A673 (cell line): ENCODE data around the gene MOCOS. TPM values are rescaled to one million over a fixed set of nuclear protein-coding genes. Genes with fewer than 3 reads are reported as not detected.

Source experiments
- BruUV-seq: library from RNA; stranded (reverse); fragments of 400-500 nt; replicated peaks from 2 replicates; lab custom pipeline; 2021; lab: Mats Ljungman, UMichigan
- CTCF ChIA-PET: fragments of 300-600 bp; sonication (Branson Sonifier 250); formaldehyde crosslinking; loops from one replicate; lab custom pipeline; 2022; ENCODE audit warnings: antibody characterized with exemption; lab: Charles Lee
- POLR2A ChIA-PET: fragments of 300-600 bp; sonication (Branson Sonifier 250); formaldehyde crosslinking; loops from one replicate; lab custom pipeline; 2022; ENCODE audit warnings: antibody characterized with exemption; ENCODE audit not compliant: low non-redundant PET; lab: Charles Lee
- DNase-seq: peaks from one replicate; pipeline ENCODE4 v3.0.0-alpha.2; 2015; ENCODE audit warnings: low spot score
- H3K27ac ChIP-seq: fragments of 200-600 bp; sonication (generic); 2 replicates; pipeline ENCODE4 v1.5.1; 2016; ENCODE audit warnings: mixed run types, low read depth, mild to moderate bottlenecking, mixed read lengths, antibody characterized with exemption, low read length; ENCODE audit not compliant: poor library complexity, severe bottlenecking
- H3K27me3 ChIP-seq: fragments of 200-600 bp; sonication (generic); replicated peaks from 2 replicates; pipeline ENCODE4 v1.6.1; 2017; ENCODE audit warnings: mixed run types, low read depth, mild to moderate bottlenecking, mixed read lengths, antibody characterized with exemption, low read length; ENCODE audit not compliant: insufficient read depth, poor library complexity
- H3K36me3 ChIP-seq: fragments of 200-600 bp; sonication (generic); 2 replicates; pipeline ENCODE4 v1.6.1; 2016; ENCODE audit warnings: mixed run types, mild to moderate bottlenecking, mixed read lengths, antibody characterized with exemption, low read length; ENCODE audit not compliant: insufficient read depth, poor library complexity, severe bottlenecking
- H3K4me1 ChIP-seq: fragments of 200-600 bp; sonication (generic); 2 replicates; pipeline ENCODE4 v1.6.1; 2017; ENCODE audit warnings: mixed run types, mild to moderate bottlenecking, mixed read lengths, antibody characterized with exemption, low read length; ENCODE audit not compliant: insufficient read depth, poor library complexity, severe bottlenecking
- H3K4me3 ChIP-seq: fragments of 200-600 bp; sonication (generic); 2 replicates; pipeline ENCODE4 v1.5.1; 2016; ENCODE audit warnings: low read depth, mixed run types, mild to moderate bottlenecking, mixed read lengths, low read length; ENCODE audit not compliant: poor library complexity, severe bottlenecking
- H3K9me3 ChIP-seq: fragments of 200-600 bp; sonication (generic); 2 replicates; pipeline ENCODE4 v1.6.1; 2016; ENCODE audit warnings: mixed run types, low read depth, mild to moderate bottlenecking, mixed read lengths, antibody characterized with exemption, low read length; ENCODE audit not compliant: poor library complexity, severe bottlenecking
- EZH2 ChIP-seq: fragments of 200-600 bp; sonication (generic); IDR thresholded peaks from 2 replicates; pipeline ENCODE4 v1.6.1; 2017; ENCODE audit warnings: borderline replicate concordance, low read depth, mild to moderate bottlenecking, mixed read lengths, antibody characterized with exemption, low read length; ENCODE audit not compliant: poor library complexity, severe bottlenecking
- intact Hi-C: fragments of 100-400 bp; cut with micrococcal nuclease; formaldehyde crosslinking; loops from one replicate; pipeline ENCODE4 v1.10.0; 2022; ENCODE audit not compliant: unreplicated experiment
- total RNA-seq: library from RNA; stranded (reverse); gene quantifications from 2 replicates; pipeline ENCODE4 v1.2.3, GENCODE V29; 2021
- TF ChIP-seq, protein P1 (sequence below): fragments of 300-800, 200-600 bp; sonication (generic); conservative IDR thresholded peaks from 2 replicates; pipeline ENCODE4 v1.5.1; 2017; ENCODE audit warnings: low read depth, mild to moderate bottlenecking, antibody characterized with exemption, low read length, moderate library complexity, mixed read lengths

The MOCOS gene
- total RNA-seq, 1 experiment from 2014 or later, result not detected

DNA sequence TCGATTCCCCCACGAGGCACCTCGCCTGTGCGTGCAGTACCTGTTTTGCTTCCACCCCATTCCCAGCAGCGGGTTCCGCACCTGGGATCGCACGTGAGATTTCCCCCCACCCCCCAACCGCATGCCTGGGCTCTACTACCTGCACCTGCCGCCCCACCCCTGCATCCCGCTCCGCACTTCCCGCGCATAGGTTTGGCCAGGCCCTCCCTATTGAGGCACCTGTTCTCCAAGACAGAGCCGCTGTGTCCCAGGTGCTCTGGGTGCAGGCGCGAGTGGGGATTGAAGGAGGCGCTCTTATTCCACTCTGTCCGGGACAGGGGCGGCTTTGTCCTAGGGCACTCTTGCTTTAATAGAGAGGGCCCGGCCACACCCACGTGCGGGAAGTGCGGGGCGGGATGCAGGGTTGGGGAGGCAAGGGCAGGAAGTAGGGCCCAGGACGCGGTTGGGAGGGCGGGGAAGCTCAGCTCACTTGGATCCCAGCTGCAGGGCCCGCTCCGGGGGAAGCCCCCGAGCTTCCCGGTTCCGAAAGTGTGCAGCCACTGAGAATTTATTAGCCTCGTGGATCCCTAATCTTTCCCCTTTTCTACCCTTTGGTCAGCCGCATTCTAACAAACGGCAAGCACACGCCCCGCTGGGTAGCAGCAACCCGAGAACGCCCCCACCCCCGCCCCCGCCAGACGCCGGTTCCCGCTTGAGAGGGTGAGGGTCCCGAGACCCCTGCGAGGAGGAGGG is 670 bp upstream of the MOCOS start:
- ChIA-PET POLR2A (no interaction called here), CTCF (no interaction called here)
- DNase-seq, result no peak
- TF ChIP-seq, protein P1, sequence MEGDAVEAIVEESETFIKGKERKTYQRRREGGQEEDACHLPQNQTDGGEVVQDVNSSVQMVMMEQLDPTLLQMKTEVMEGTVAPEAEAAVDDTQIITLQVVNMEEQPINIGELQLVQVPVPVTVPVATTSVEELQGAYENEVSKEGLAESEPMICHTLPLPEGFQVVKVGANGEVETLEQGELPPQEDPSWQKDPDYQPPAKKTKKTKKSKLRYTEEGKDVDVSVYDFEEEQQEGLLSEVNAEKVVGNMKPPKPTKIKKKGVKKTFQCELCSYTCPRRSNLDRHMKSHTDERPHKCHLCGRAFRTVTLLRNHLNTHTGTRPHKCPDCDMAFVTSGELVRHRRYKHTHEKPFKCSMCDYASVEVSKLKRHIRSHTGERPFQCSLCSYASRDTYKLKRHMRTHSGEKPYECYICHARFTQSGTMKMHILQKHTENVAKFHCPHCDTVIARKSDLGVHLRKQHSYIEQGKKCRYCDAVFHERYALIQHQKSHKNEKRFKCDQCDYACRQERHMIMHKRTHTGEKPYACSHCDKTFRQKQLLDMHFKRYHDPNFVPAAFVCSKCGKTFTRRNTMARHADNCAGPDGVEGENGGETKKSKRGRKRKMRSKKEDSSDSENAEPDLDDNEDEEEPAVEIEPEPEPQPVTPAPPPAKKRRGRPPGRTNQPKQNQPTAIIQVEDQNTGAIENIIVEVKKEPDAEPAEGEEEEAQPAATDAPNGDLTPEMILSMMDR, result no peak
- TF ChIP-seq EZH2, result no peak
- no TSS peak for BruUV-seq
- Histone ChIP-seq H3K36me3 (no peaks in the 10 kb centered on the region), H3K4me1 (peaks cover 5% of the 10 kb centered on the region), H3K4me3 (peak overlapping the region; percentile 57), H3K27ac (no peak overlapping the region), H3K27me3 (peaks cover 22% of the 10 kb centered on the region), H3K9me3 (no peaks in the 10 kb centered on the region)
- intact Hi-C loops, result no loop called here

DNA sequence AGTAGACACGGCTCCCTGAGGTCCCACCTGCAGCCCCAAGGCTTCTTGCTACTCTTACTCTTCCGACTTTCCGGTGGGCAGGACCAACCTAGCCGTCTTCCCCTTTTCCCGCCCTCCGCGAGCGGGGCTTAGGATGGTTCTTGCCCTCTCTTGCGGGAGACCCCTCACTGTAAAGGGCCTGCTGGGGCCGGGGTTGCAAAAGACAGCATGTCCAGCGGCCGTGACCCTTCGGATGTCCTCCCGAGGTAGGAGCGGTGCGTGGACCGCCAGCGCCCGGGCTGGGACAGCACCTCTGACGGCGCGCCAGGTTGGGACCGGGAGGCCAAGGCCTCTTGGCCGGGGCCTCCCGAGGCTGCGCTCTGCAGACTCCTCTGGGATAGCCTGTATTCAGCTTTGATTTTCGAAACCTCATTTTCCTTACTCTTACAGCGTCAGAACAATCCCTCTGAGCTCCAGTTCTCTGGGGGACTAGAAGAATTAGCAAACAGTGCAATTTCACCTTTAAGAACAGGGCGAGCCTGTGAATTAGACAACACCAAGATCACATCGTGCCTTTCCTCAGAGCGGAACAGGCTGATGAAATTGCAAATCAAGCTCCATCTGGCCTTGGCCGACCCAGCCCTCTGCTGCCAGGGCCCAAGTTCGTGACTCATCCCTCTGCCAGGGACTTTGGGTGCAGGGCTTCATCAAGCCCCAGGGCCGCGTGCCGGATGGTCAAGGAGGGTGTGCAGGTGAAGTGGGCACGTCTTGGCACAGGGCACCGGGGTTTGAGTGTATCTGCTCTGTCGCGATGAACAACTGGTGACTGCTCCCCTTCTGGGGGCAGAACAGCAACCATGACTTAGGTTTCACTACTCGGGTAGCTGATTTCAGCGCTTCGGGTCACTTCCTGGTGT is 777 bp downstream of the MOCOS start:
- intact Hi-C loops, result no loop called here
- CTCF ChIA-PET, result no interaction called here
- Histone ChIP-seq H3K4me3 (peak overlapping the region; percentile 57), H3K36me3 (no peaks in the 10 kb centered on the region), H3K27ac (no peak overlapping the region), H3K27me3 (peaks cover 22% of the 10 kb centered on the region), H3K4me1 (peaks cover 5% of the 10 kb centered on the region), H3K9me3 (no peaks in the 10 kb centered on the region)
- no TSS peak for BruUV-seq
- POLR2A ChIA-PET, result interaction anchor here (0.6 kb wide), 1 partner anchor 596 kb away, joined by 4 read pairs; no protein-coding TSS in a partner anchor
- no peak for TF ChIP-seq EZH2
- TF ChIP-seq, protein P1, result no peak
- DNase-seq, result no peak

DNA sequence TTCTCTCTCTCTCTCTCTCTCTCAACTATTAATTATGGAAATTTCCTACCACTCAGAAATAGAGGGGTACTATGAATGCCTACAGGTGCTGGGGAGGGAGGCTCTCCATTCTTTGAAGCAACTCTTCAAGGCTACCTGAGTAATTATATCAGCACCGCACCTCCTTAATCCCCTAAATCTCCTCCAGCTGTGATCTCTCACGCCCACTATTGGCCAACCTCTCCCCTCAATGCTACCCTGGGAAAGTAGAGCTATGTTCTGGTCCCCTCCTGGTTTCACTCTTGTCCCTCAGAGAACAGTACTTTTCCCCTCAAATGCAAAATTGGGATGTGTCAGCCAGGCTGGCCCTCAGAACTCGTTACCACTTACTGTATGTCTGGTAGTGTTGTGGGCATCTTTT is 1.6 kb downstream of the MOCOS start:
- ChIA-PET CTCF (no interaction called here), POLR2A (interaction anchor here (0.6 kb wide), 1 partner anchor 595 kb away, joined by 4 read pairs; no protein-coding TSS in a partner anchor)
- H3K27me3 ChIP-seq, result peaks cover 22% of the 10 kb centered on the region
- TF ChIP-seq, protein P1, result no peak
- TF ChIP-seq EZH2, result no peak
- peaks cover 5% of the 10 kb centered on the region for H3K4me1 ChIP-seq
- H3K9me3 ChIP-seq, result no peaks in the 10 kb centered on the region
- DNase-seq, result no peak
- no peaks in the 10 kb centered on the region for H3K36me3 ChIP-seq
- intact Hi-C loops, result no loop called here
- H3K27ac ChIP-seq, result no peak overlapping the region
- H3K4me3 ChIP-seq, result no peak overlapping the region
- no TSS peak for BruUV-seq
